Ureter (tissue), 1 donor: ENCODE data around the gene TXNRD2. TPM values are rescaled to one million over a fixed set of nuclear protein-coding genes. Genes with fewer than 3 reads are reported as not detected.
"Not testable (repeated sequence)": the region's sequence is repeated elsewhere in the genome, so short reads cannot be mapped to it uniquely, and the experiment has no call there.

Source experiments
- DNase-seq: peaks from one replicate; pipeline ENCODE4 v3.0.0-alpha.2; 2020; ENCODE audit warnings: low spot score
- total RNA-seq: library from RNA; stranded (reverse); gene quantifications from one replicate; pipeline ENCODE4 v1.2.4, GENCODE V29; 2023
- donor health status: DM: yes; HTN: yes; CAD: no.

TXNRD2 gene
- total RNA-seq, 1 donor from 2014 or later, result 41.6 TPM

DNA sequence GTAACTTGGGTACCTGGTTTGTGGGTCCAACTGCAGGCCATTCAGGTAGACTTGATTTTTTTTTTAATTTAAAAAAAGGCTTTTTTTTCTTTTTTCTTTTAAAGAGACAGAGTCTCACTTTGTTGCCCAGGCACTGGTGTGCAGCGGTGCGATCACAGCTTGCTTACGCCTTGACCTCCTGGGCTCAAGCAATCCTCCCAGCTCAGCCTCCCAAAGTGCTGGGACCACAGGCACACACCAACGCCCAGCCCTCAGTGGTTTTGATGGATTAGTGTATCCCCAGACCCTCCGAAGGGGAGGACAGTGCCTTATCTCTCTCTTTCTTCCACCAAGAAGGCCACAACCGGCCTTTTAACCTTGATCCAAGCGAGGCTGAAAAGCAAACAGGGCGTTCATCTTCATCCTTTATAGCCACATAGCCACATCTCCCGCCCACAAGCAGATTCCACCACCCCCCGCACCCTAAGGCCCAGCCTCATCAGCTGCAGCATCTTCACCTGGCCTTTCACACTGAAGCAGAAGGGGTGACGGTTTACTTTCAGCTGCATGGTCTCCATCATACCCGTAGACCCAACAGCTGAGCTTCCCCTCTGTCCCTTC, 17.6 kb downstream of the TXNRD2 start:
- no peak for DNase-seq

DNA sequence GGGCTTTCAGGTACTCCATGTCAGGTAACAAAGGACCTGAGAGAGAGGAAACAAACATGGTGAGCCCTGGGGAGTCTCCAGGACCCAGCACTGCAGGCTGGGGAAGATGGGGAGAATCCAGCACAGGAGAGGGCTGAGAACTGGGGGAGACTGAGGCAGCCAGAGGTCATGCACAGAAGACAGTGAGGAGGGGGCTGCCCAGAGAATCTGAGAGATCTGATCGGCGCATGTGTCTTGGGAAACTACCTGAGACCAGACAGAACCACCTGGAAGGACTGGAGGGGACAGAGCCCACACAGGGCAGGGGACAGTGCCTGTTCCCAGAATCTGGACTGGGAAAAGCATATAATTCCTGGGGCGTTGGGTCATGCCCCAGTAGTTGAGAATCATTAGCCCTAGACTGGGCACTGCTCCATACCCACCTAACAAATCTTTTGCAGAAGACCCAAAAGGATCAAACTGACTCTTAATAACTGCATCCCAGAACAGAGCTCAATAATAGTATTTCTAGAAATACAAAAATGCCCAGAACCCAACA, 20.0 kb downstream of the TXNRD2 start:
- no peak for DNase-seq

DNA sequence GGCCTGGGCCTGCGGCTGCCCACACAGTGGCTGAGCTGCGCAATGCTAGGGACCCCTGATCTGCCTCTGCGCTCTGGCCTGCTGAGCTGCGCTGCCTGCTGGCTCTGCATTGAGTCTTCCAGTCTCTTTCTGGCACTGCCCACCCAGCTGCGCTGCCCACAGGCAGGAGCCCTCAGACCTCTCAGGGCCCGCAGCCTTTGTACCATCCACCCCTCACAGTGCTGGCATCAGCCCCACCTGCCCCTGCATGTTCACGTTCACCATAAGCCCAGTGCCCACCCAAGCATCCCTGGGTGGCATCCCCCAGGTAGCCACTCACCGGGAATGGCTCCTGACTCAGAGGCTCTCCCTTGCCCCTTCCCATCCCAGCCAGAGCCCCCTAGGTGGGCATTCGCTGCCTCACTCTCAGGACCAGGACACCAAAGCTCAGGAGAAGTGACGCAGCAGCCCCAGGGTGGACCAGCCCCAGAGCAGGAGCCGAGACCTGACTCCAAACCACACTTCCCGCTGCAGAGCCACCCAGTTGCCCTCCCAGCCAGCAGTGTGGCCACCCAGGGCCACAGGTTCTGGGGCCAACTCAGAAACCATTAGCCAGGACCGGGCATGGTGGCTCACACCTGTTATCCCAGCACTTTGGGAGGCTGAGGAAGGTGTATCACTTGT, 21.8 kb downstream of the TXNRD2 start:
- DNase-seq, result no peak

DNA sequence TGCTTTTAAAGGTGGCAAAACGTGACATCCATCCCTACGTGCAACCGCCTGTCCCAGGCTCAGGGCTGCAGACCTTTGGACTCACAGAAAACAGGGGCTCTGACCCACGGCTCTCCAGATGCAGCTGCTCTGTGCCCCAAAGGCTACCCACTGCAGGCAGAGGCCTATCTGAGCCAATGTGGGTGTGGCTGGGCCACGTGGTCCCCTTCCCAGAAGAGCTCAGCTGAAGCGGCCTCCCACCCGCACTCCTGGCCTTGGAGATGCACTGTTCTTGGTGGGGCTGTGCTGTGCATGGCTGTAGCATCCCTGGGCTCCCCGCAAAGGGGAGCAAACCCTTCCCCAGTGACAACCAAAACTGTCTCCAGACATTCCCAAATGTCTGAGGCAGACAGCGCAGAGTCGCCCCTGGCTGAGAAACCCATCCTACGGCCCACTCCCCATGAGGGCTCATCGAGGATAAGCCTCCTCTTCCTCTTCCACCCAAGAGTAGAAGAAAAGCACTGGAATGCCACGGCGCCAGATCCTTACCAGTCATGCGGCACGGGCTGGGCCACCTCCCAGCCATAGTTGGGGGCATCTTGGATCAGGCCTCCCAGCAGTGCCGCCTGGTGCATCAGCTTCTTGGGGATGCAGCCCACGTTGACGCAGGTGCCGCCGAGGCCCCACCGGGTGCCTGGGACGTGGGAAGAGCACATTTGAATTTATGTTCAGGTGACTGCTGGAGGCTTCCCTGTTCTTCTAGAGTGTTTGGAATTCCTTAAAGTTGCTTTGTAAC, 23.1 kb downstream of the TXNRD2 start:
- no peak for DNase-seq

DNA sequence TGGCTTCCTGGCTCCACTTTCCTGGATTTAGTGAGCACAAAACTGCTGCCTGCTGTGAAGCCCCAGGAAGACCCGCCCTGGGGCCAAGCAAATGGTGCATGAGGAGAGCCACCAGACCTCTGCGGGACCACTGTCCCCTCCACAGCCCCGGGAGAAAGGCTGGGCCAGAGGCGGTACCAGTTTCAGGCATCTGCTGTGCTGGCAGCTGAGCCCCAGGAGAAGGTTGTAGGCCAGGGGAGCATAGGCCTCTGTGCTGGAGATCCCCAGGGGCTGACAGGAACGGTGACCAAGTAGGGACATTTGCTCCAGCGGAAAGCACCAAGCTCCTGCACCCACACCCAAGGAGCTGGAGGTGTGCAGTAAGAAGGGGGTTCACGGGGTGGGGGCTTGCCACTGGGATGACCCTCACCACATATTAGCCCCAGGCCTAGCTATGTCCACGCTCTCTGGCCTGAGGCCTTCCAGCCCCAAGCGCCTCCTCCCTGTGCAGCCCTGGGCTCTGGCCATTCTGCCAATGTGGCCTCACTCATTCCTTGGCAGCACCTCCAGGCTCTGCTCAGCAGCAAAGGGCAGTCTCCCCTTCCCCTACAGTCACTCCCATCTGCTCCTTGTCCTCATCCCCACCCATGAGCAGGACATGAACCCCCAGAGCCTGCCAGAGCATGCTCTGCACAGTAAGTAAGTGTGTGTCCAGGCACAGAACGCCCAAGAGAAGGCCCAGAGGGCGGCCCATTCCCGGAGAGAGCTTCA, 24.1 kb downstream of the TXNRD2 start:
- no peak for DNase-seq

DNA sequence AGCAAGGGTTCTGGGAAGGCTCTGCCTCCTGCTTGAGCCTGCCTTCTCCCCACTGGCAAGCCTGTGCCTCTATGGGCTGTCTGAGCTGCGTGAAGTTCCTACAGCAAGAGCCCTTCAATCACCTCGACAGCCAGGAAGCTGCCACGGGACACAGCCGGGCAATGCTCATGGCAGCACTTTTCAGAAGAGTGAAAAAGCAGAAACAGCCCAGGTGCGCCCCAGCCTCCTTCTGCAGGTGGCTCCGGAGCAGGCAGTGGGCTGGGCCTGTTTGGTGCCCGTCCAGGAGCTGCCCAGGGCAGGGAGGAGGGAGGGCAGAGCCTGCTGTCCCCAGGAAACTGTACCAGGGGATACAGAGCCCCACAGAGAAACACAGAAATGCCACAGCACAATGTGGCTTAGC, 24.7 kb downstream of the TXNRD2 start:
- no peak for DNase-seq

DNA sequence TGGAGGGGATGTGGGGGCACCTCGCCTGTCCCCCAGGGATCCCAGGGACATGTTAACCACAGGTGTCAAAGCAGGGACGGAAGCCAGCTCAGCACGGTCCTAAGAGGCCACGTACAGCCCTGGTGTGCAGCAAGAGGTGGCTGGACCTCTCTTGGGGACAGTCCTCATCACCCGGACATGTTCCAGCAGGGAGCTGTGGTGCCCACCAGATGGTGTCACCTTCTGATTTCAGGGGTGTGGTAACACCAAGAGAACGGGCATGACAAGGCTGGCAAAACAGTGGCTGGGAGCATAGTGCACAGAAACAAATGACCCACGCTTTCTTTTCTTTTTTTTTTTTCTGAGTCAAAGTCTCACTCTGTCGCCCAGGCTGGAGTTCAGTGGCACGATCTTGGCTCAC, 25.6 kb downstream of the TXNRD2 start:
- DNase-seq, result no peak

DNA sequence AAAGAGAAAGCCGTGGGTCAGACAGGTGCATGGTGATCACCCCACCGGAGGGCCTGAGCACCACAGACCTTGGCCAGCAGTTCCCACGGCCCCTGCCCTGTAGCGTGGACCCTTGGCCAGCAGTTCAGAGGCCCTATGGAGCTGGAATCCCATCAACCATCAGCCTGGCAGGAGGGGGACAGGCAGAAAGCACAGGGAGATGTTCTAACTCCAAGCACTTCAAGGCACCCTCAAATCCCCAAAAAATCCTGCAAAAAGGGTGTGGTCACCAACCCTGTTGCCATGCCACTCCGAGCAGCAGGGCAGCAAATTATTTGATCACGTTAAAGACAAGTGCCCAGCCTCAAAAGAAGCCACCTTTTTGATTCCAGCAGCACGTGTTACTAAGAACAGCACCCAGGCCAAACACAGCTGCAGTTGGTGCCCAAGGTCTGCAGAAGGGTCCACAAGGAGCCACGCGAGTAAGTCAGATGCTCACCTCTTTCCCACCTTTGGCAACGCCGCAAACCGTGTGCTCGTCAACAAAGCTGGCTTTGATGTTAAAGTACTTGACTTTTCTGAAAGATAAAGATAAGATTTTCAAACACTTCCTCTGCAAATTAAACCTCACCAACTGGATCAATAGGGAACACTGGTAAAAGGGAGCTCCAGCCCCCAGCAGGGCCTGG, 26.2 kb downstream of the TXNRD2 start:
- no peak for DNase-seq

DNA sequence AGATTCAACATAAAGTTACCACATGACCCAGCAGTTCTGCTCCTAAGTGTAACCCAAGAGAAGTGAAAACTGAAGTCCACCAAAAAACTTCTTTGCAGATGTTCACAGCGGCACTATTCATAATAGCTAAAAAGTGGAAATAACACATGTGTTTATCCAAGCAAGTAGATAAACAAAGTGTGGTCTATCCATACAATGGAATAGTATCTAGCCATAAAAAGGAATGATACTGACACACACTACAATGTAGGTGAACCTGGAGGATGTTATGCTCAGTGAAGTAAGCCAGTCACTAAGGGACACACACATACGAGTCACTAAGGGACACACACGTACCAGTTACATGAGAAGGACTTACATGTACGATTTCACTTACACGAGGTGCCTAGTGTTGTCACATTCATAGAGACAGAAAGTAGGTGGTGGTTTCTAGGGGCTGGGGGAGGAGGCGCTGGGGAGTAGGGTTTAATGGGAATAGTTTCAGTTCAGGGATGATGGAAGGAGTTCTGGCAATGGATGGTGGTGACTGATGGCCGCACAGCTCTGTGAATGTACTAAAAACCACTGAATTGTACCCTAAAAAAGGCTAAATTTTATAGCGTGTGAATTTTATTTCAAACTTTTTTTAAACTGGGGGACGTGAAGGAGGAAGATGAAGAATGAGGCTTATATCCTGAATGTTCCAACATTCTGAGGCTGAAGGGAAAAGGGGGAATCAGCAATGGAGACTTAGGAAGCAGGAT, 27.2 kb downstream of the TXNRD2 start:
- DNase-seq, result no peak

DNA sequence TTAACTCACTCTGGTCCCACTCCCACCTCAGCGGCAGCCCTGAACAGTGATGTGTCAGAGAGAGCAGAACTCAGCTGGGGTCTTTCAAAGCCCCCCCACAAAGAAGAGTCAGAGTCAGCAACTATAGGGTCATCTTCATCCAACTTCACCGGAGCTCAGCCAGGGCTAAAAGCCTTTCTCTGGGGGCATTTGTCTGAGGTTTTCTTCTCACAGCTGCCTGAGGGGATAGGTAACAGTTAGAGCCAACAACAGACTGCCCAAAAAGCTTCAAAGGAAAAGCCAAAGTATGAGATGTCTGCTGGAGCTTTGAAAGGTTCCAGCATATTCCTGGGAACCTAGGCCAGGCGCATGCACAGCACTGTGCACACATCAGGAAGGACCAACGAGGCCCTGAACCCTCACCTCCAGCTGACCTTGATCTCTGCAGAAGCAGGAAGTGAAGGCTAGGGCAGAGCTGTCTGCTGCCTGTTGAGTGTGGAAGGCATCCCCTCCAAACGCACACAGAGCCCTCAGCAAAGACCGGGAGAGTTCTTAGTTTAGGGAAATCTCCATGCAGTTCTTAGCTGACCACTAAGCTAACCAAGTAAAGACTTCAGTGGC, 28.2 kb downstream of the TXNRD2 start:
- DNase-seq, result no peak

DNA sequence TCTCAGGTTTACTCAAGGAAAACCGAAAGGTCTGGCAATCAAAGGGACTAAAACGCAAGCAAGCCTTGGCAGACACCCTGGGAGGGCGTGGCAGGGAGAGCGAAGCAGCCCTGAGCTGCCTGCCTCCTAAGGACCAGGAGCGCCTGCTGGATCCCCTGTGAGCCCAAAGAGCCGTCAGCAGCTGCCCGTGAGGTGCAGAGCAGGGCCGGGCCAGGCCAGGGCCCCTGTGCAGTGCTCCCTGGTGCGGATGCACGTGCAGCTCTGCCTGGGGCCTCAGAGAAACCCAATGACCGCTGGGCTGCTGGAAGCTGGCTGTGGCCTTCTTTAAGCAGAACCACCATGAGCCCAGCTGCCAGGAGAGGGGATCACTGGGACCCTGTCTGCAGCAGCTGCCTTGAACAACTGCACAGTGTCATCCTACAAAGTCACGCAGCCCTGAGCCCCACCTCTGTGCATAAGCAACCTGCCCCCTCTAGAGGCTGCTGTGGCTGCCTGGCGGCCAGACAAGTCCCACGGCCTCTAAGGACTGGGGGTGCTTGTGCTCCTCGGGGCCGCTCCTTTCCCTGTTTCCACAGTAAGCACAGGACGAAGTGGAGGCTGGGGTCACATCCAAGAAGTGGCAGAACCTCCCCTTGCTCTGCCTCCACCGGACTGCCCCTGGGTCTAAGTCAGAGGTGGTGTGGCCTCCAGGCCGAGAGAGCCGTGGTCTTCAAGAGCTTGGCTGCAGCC, 29.2 kb downstream of the TXNRD2 start:
- DNase-seq, result no peak

DNA sequence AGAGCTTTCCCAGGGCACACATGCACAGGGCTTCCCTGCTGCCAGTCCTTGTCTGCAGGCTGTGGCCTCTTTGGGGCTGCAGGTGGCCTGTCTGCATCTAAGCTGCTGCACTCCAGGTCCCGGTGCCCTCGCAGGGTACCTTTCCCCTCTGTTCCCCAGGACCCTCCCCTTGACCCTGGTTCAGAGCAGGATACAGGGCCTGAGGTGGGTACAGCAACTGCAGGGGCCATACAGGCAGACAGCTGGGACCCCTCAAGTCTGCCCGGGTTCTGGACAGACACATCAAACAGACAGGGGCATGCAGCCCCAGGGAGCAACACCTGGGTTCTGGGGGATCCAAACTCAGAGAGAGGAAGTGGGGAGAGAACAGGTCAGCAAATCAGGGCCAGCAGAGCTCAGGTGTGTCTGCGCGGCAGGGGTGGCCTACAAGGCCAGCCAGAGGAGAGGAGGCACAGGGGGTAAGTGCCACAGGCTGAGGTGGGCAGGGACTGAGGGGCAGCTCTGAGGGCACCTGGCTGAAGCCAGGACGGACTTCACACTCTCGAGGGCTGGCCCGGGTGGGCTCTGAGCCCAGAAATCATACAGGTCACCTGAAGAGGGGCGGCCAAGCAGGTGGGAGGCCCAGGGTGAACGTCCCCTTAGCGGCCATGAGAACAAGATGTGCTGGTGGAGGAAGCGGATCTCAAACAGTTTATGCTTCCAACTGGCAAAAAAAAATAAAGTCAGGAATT, 29.9 kb downstream of the TXNRD2 start:
- no peak for DNase-seq

DNA sequence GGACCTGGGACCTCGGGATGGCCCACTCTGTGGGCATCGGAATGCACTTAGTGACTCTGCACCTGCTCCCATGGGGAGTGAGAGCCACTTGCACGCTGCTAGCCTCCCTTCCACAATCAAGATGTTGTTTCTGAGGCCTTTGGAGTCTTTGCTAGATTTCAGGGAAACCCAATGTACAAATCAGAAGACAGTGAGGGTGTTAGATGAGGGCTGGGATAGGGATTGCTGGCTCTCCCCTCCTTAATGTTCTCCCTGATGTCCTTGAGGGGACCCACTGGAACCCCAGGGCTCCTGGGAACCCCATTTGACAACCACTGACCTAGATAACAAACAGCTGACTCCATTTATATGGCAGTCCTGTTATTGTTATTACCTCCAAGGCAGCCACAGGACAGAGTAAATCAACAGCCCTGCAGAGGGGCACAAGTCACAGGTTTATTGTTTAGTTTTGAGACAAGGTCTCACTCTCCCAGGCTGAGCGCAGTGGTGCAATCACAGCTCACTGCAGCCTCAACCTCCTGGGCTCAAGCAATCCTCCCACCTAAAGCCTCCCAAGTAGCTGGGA, 31.4 kb downstream of the TXNRD2 start:
- DNase-seq, result no peak

DNA sequence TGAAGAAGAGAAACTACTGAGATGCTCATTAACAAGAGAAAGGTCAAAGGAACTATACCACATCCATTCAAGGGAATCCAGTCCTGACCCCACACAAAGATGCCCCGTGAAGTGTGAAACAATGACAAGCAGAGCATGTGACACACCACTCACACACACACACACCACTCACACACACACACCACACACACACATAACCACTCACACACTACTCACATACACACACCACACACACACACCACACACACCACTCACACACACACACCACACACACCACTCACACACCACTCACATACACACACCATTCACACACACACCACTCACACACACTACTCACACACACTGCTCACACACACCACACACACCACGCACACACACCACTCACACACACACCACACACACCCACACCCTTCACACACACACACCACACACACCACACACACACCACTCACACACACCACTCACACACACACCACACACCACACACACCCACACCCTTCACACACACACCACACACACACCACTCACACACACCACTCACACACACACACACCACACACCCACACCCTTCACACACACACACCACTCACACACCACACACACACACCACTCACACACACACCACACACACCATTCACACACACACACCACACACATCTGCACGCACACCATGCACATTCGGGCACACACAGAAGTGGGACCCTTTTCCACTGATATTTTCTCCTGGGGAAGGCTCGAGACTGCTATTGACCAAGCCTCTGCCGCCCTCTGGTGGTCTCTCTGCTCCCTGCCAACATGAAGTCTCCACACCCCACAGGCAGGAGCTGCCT, 32.1 kb downstream of the TXNRD2 start:
- DNase-seq, result peak; percentile 87

DNA sequence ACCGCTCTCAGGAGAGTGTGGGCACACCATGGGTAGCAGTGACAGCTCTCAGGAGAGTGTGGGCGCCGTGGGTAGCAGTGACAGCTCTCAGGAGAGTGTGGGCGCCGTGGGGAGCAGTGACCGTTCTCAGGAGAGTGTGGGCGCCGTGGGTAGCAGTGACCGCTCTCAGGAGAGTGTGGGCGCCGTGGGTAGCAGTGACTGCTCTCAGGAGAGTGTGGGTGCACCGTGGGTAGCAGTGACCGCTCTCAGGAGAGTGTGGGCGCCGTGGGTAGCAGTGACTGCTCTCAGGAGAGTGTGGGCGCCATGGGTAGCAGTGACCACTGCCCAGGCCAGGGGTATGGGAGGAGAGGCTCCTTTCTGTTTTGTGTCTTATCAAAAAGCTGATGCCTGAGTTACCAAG, 33.7 kb downstream of the TXNRD2 start:
- not testable (repeated sequence) for DNase-seq

DNA sequence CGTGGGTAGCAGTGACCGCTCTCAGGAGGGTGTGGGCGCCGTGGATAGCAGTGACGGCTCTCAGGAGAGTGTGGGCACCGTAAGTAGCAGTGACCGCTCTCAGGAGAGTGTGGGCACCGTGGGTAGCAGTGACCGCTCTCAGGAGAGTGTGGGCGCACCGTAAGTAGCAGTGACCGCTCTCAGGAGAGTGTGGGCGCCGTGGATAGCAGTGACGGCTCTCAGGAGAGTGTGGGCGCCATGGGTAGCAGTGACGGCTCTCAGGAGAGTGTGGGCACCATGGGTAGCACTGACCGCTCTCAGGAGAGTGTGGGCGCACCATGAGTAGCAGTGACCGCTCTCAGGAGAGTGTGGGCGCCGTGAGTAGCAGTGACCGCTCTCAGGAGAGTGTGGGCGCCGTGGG, 34.8 kb downstream of the TXNRD2 start:
- not testable (repeated sequence) for DNase-seq

DNA sequence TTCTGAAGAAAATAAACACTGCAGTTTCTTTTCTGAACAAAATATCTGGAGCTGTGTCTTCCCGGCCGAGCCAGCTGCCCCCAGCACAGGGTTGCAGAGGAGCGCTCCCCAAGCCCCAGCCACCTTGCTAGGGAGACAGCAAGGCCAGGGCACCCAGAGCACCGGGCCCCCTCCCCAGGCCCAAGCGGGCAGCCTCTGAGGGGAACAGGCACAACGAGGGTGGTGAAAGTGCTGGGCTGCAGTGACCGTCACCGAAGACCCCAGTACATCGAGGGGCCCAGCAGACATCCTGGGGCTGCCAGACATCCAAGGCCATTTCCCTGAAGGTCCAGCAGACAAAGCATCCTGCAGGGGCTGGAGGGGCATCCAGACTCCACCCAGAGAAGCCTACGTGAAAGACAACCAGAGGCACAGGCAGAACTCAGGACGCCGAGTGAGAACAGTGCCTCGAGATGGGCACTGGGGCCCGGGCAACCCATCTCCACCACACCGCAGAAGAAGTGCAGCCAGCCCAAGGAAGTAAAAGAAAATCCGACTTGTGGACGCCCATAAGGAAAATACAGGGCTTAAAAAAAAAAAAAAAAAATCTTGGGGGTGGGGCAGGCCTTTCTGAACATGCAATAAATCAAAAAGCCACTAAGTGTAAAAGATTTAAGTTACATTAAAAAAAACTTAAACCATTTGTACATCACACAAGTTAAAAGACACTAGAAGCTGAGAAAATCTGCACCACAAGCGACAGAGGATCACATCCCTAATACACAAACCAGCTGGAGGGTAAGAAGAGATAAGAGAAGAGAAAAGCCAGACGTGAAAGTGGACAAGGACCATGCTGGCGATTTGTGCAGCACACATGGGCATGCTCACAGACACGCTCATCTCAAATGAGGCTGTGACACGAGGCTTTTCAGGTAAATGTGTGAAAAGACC, 36.0 kb downstream of the TXNRD2 start:
- DNase-seq, result no peak
